Measurements from ENCODE around the gene TDG.

DNA sequence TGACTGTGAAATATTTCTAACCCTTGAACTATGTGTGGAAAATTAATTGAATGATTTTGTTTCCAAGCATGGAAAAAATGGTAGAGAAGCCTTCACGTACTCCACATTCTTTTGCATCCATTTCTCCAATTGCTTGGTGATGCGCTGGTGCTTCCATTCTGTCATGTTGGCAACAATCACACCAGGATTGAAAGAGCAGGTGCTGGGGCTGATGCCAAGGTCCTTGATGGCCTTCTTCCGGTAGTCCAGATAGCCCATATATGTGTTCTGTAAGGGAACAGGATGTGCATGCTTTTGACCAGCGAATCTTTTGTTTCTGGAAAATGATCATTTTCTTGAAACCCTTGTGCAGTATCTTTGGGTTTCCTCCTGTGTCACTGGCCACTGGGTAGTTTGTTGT lies 28.6 kb downstream of the TDG start:
- no peak for TF ChIP-seq ZNF8 (CRISPR knock-in tag; IDR thresholded peaks at IDR 0.05)
- no peak for TF ChIP-seq PPARA (CRISPR knock-in tag; IDR thresholded peaks at IDR 0.05; ENCODE audit: borderline replicate concordance)
- TF ChIP-seq, protein P1, sequence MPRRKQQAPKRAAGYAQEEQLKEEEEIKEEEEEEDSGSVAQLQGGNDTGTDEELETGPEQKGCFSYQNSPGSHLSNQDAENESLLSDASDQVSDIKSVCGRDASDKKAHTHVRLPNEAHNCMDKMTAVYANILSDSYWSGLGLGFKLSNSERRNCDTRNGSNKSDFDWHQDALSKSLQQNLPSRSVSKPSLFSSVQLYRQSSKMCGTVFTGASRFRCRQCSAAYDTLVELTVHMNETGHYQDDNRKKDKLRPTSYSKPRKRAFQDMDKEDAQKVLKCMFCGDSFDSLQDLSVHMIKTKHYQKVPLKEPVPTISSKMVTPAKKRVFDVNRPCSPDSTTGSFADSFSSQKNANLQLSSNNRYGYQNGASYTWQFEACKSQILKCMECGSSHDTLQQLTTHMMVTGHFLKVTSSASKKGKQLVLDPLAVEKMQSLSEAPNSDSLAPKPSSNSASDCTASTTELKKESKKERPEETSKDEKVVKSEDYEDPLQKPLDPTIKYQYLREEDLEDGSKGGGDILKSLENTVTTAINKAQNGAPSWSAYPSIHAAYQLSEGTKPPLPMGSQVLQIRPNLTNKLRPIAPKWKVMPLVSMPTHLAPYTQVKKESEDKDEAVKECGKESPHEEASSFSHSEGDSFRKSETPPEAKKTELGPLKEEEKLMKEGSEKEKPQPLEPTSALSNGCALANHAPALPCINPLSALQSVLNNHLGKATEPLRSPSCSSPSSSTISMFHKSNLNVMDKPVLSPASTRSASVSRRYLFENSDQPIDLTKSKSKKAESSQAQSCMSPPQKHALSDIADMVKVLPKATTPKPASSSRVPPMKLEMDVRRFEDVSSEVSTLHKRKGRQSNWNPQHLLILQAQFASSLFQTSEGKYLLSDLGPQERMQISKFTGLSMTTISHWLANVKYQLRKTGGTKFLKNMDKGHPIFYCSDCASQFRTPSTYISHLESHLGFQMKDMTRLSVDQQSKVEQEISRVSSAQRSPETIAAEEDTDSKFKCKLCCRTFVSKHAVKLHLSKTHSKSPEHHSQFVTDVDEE (CRISPR knock-in tag; IDR thresholded peaks at IDR 0.05) = no peak
- no peak for TF ChIP-seq ZC3H10 (CRISPR knock-in tag; IDR thresholded peaks at IDR 0.05)
- TF ChIP-seq ISL1 (CRISPR knock-in tag; IDR thresholded peaks at IDR 0.05) = no peak
- TF ChIP-seq, protein P2, sequence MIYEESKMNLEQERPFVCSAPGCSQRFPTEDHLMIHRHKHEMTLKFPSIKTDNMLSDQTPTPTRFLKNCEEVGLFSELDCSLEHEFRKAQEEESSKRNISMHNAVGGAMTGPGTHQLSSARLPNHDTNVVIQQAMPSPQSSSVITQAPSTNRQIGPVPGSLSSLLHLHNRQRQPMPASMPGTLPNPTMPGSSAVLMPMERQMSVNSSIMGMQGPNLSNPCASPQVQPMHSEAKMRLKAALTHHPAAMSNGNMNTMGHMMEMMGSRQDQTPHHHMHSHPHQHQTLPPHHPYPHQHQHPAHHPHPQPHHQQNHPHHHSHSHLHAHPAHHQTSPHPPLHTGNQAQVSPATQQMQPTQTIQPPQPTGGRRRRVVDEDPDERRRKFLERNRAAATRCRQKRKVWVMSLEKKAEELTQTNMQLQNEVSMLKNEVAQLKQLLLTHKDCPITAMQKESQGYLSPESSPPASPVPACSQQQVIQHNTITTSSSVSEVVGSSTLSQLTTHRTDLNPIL (CRISPR knock-in tag; IDR thresholded peaks at IDR 0.05; ENCODE audit: low read depth) = no peak
- no peak for TF ChIP-seq RARB (CRISPR knock-in tag; IDR thresholded peaks at IDR 0.05)
- no peak for TF ChIP-seq GLIS3 (CRISPR knock-in tag; IDR thresholded peaks at IDR 0.05)

Measured in SK-N-SH treated with all-trans-retinoic acid at 6 μM for 48 hours (cell line).